Esophagus squamous epithelium (tissue), 4 donors: ENCODE data around the gene MINDY1.

Experiments
- CTCF ChIP-seq, 6 experiments: fragments of 450-650 bp in 4 of 6; fragments of 200-600 bp in 2 of 6; sonication (generic) in 2 of 6; IDR thresholded peaks; one replicate each; pipeline ENCODE4 v1.5.1; 2016 to 2019; ENCODE audit warnings: antibody characterized with exemption in 6 of 6, mild to moderate bottlenecking in 4 of 6, moderate library complexity in 4 of 6
- POLR2A ChIP-seq, 4 donors: fragments of 450-650 bp; IDR thresholded peaks; one replicate each; pipeline ENCODE4 v1.6.1; 2017; ENCODE audit warnings: antibody characterized with exemption in 4 of 4, mild to moderate bottlenecking in 4 of 4, moderate library complexity in 3 of 4

- TF ChIP-seq CTCF (IDR thresholded peaks at IDR 0.05) (no peak), POLR2A (IDR thresholded peaks at IDR 0.05) (no peak)
Observed at GRCh38 chr1:150961756-150962155, 44.9 kb downstream of the MINDY1 start.
